K562 (cell line): ENCODE measurements around the gene TSPAN13. TPM values are rescaled to one million over a fixed set of nuclear protein-coding genes. Genes with fewer than 3 reads are reported as not detected.

Source experiments
- CBFB ChIP-seq: sonication (generic); formaldehyde crosslinking; IDR thresholded peaks from 2 replicates; pipeline ENCODE4 v1.4.0; 2020; ENCODE audit warnings: mild to moderate bottlenecking, missing genetic modification reagents
- CGGBP1 ChIP-seq: fragments of 250-450 bp; sonication (Bioruptor Pico); IDR thresholded peaks from 2 replicates; pipeline ENCODE4 v1.9.0; 2021; ENCODE audit warnings: mild to moderate bottlenecking
- CHAMP1 ChIP-seq: fragments of 450-650 bp; IDR thresholded peaks from 2 replicates; pipeline ENCODE4 v1.6.1; 2016; ENCODE audit warnings: mild to moderate bottlenecking
- FOS ChIP-seq: IDR thresholded peaks from 3 replicates; pipeline ENCODE4 v1.6.1; 2011; ENCODE audit not compliant: insufficient read length; ENCODE audit errors: extremely low read depth
- FOXK1 ChIP-seq: sonication (generic); formaldehyde crosslinking; IDR thresholded peaks from 2 replicates; pipeline ENCODE4 v1.8.0; 2022; ENCODE audit warnings: missing genetic modification reagents, mild to moderate bottlenecking, borderline replicate concordance
- GABPA ChIP-seq: fragments of 200-800 bp; sonication (Bioruptor generic); conservative IDR thresholded peaks from 2 replicates; pipeline ENCODE4 v1.6.1; 2016; ENCODE audit warnings: low read depth, missing genetic modification characterization, missing compliant biosample characterization
- GATAD2A ChIP-seq: fragments of 450-650 bp; IDR thresholded peaks from 2 replicates; pipeline ENCODE4 v1.6.1; 2017
- NBN ChIP-seq: fragments of 450-650 bp; IDR thresholded peaks from 2 replicates; pipeline ENCODE4 v1.6.1; 2016; ENCODE audit warnings: low read depth, mild to moderate bottlenecking
- NCOR1 ChIP-seq: fragments of 450-650 bp; IDR thresholded peaks from 2 replicates; pipeline ENCODE4 v1.6.1; 2016; ENCODE audit warnings: mild to moderate bottlenecking, moderate library complexity
- STAG1 ChIP-seq: sonication (generic); formaldehyde crosslinking; IDR thresholded peaks from 2 replicates; pipeline ENCODE4 v1.5.0; 2020; ENCODE audit warnings: missing genetic modification reagents, borderline replicate concordance
- ZNF324 ChIP-seq: fragments of 250-450 bp; sonication (Bioruptor Pico); IDR thresholded peaks from 2 replicates; pipeline ENCODE4 v1.4.0; 2020; ENCODE audit warnings: mild to moderate bottlenecking
- ZNF436 ChIP-seq: fragments of 250-450, 450-650 bp; sonication (Bioruptor Pico); formaldehyde crosslinking; IDR thresholded peaks from 2 replicates; pipeline ENCODE4 v1.7.0; 2020; ENCODE audit warnings: mild to moderate bottlenecking
- ZNF592 ChIP-seq: fragments of 450-650 bp; IDR thresholded peaks from 2 replicates; pipeline ENCODE4 v1.6.1; 2017; ENCODE audit warnings: antibody characterized with exemption, mild to moderate bottlenecking
- ZNF699 ChIP-seq: fragments of 250-450 bp; sonication (Bioruptor Pico); IDR thresholded peaks from 2 replicates; pipeline ENCODE4 v1.8.0; 2021; ENCODE audit warnings: mild to moderate bottlenecking, moderate library complexity; ENCODE audit not compliant: insufficient replicate concordance
- polyA plus RNA-seq, 8 experiments: library from polyadenylated mRNA; depleted of rRNA in 4 of 8; stranded (reverse) in 5 of 8; unstranded in 3 of 8; fragments of >200 nt; fragmentation: Nextera tagmentation in 2 of 8; fragmentation: Illumina TruSeq in 1 of 8; extraction: Ambion mirVana in 2 of 8; extraction: Trizol in 1 of 8; gene quantifications; 2 replicates each; pipeline versions ENCODE4 v1.2.1 to v1.2.3, GENCODE V29; 2011 to 2014; ENCODE audit warnings: inconsistent platforms in 1 of 8, missing spikeins in 1 of 8
- total RNA-seq, 7 experiments: library from RNA; depleted of rRNA in 6 of 7; stranded (reverse); fragments of >200 nt in 6 of 7; fragmentation: Illumina TruSeq in 2 of 7; extraction: Trizol in 2 of 7; gene quantifications; 2 replicates each; pipeline versions ENCODE4 v1.2.1 to v1.2.3, GENCODE V29; 2011 to 2021; ENCODE audit warnings: low replicate concordance in 1 of 7
- TF ChIP-seq, protein P1 (sequence below): fragments of 450-650 bp; formaldehyde crosslinking; IDR thresholded peaks from 2 replicates; pipeline ENCODE4 v1.4.0; 2020; ENCODE audit warnings: mild to moderate bottlenecking, mixed read lengths
- TF ChIP-seq, protein P2 (sequence below): sonication (generic); formaldehyde crosslinking; IDR thresholded peaks from 2 replicates; pipeline ENCODE4 v1.8.0; 2022; ENCODE audit warnings: missing genetic modification reagents, mild to moderate bottlenecking, moderate library complexity, borderline replicate concordance

TSPAN13 gene
- total and polyA plus RNA-seq, 9 of the 15 experiments (the other 6 are each of a cell fraction or from before 2014, with no cell fraction given) = 7.8 to 46.3 (median 20.0) TPM

- TF ChIP-seq, protein P1, sequence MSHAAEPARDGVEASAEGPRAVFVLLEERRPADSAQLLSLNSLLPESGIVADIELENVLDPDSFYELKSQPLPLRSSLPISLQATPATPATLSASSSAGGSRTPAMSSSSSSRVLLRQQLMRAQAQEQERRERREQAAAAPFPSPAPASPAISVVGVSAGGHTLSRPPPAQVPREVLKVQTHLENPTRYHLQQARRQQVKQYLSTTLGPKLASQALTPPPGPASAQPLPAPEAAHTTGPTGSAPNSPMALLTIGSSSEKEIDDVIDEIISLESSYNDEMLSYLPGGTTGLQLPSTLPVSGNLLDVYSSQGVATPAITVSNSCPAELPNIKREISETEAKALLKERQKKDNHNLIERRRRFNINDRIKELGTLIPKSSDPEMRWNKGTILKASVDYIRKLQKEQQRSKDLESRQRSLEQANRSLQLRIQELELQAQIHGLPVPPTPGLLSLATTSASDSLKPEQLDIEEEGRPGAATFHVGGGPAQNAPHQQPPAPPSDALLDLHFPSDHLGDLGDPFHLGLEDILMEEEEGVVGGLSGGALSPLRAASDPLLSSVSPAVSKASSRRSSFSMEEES (CRISPR knock-in tag) = no peak
- no peak for TF ChIP-seq GABPA
- no peak for TF ChIP-seq CBFB (CRISPR knock-in tag)
- TF ChIP-seq ZNF699 (CRISPR knock-in tag) = no peak
- TF ChIP-seq ZNF592 = no peak
- TF ChIP-seq ZNF324 (CRISPR knock-in tag) = no peak
- TF ChIP-seq ZNF436 (CRISPR knock-in tag) = no peak
- TF ChIP-seq FOS = peak; percentile 21
- TF ChIP-seq CHAMP1 = no peak
- no peak for TF ChIP-seq GATAD2A
- no peak for TF ChIP-seq STAG1 (CRISPR knock-in tag)
- no peak for TF ChIP-seq CGGBP1 (CRISPR knock-in tag)
- no peak for TF ChIP-seq NCOR1
- TF ChIP-seq FOXK1 (CRISPR knock-in tag) = no peak
- TF ChIP-seq, protein P2, sequence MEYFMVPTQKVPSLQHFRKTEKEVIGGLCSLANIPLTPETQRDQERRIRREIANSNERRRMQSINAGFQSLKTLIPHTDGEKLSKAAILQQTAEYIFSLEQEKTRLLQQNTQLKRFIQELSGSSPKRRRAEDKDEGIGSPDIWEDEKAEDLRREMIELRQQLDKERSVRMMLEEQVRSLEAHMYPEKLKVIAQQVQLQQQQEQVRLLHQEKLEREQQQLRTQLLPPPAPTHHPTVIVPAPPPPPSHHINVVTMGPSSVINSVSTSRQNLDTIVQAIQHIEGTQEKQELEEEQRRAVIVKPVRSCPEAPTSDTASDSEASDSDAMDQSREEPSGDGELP (CRISPR knock-in tag) = peak; percentile 73; the same call in 1 of the 2 replicates
- TF ChIP-seq NBN = 0 out of 2 replicates have a peak, but pooled peaks have one; percentile 23
Observed at GRCh38 chr7:16753102-16753931, at the start of gene TSPAN13 (continued).
